ENCODE measurements around the gene IGF2BP3.

The IGF2BP3 gene

GRCh38 chr7:23472046-23472445 lies 1.8 kb upstream of the IGF2BP3 start:
- no peak for DNase-seq

- DNase-seq = no peak
Measured at GRCh38 chr7:23471106-23471859, 992 bp upstream of the IGF2BP3 start.

GRCh38 chr7:23469961-23470250 lies 385 bp downstream of the IGF2BP3 start:
- no peak for DNase-seq

- DNase-seq = no peak
Measured at GRCh38 chr7:23469150-23469960, 936 bp downstream of the IGF2BP3 start.

GRCh38 chr7:23468526-23469149 lies 1.7 kb downstream of the IGF2BP3 start:
- no peak for DNase-seq

GRCh38 chr7:23467806-23468525 lies 2.3 kb downstream of the IGF2BP3 start:
- no peak for DNase-seq

- no peak for DNase-seq
Measured at GRCh38 chr7:23467291-23467805, 2.9 kb downstream of the IGF2BP3 start.

GRCh38 chr7:23462846-23463245 lies 7.4 kb downstream of the IGF2BP3 start:
- DNase-seq = no peak

- DNase-seq = no peak
Measured at GRCh38 chr7:23458044-23458443, 12.2 kb downstream of the IGF2BP3 start.

GRCh38 chr7:23456093-23456492 lies 14.2 kb downstream of the IGF2BP3 start:
- DNase-seq = no peak

- DNase-seq = no peak
Measured at GRCh38 chr7:23454881-23455526, 15.3 kb downstream of the IGF2BP3 start.

GRCh38 chr7:23450518-23450917 lies 19.8 kb downstream of the IGF2BP3 start:
- no peak for DNase-seq

GRCh38 chr7:23449941-23450340 lies 20.4 kb downstream of the IGF2BP3 start:
- no peak for DNase-seq

GRCh38 chr7:23445326-23445725 lies 25.0 kb downstream of the IGF2BP3 start:
- DNase-seq = no peak

GRCh38 chr7:23443974-23444373 lies 26.3 kb downstream of the IGF2BP3 start:
- no peak for DNase-seq

GRCh38 chr7:23438171-23438570 lies 32.1 kb downstream of the IGF2BP3 start:
- no peak for DNase-seq

- no peak for DNase-seq
Measured at GRCh38 chr7:23434147-23434917, 36.0 kb downstream of the IGF2BP3 start.

- DNase-seq = no peak
Measured at GRCh38 chr7:23431702-23432199, 38.5 kb downstream of the IGF2BP3 start.

- no peak for DNase-seq
Measured at GRCh38 chr7:23430893-23431259, 39.4 kb downstream of the IGF2BP3 start.

GRCh38 chr7:23426876-23427275 lies 43.4 kb downstream of the IGF2BP3 start:
- no peak for DNase-seq

GRCh38 chr7:23422909-23423308 lies 47.4 kb downstream of the IGF2BP3 start:
- no peak for DNase-seq

- DNase-seq = no peak
Measured at GRCh38 chr7:23422384-23422783, 47.9 kb downstream of the IGF2BP3 start.
